ENCODE data around the gene RPSA.

DNA sequence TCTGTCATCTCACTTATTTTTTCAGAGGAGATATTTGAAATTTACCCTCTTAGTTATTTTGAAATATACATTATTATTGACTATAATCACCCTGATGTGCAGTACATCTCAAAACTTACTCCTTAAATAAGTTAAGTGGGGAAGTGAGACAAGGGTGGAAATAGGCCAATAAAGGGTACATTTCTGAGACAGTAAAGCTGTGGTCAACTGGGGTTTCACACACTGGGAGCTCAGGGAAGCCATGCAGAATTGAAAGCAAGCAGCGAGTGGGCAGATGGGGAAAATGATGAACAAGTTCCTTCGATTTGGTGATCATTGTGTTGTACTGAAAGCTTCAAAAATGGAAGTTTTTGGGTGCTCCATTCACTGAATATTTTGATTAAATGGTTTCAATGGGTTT, 39.4 kb downstream of the RPSA start:
- no peak for TF ChIP-seq ZNF114 (CRISPR knock-in tag; IDR thresholded peaks at IDR 0.05)
- TF ChIP-seq, protein P1, sequence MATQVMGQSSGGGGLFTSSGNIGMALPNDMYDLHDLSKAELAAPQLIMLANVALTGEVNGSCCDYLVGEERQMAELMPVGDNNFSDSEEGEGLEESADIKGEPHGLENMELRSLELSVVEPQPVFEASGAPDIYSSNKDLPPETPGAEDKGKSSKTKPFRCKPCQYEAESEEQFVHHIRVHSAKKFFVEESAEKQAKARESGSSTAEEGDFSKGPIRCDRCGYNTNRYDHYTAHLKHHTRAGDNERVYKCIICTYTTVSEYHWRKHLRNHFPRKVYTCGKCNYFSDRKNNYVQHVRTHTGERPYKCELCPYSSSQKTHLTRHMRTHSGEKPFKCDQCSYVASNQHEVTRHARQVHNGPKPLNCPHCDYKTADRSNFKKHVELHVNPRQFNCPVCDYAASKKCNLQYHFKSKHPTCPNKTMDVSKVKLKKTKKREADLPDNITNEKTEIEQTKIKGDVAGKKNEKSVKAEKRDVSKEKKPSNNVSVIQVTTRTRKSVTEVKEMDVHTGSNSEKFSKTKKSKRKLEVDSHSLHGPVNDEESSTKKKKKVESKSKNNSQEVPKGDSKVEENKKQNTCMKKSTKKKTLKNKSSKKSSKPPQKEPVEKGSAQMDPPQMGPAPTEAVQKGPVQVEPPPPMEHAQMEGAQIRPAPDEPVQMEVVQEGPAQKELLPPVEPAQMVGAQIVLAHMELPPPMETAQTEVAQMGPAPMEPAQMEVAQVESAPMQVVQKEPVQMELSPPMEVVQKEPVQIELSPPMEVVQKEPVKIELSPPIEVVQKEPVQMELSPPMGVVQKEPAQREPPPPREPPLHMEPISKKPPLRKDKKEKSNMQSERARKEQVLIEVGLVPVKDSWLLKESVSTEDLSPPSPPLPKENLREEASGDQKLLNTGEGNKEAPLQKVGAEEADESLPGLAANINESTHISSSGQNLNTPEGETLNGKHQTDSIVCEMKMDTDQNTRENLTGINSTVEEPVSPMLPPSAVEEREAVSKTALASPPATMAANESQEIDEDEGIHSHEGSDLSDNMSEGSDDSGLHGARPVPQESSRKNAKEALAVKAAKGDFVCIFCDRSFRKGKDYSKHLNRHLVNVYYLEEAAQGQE (IDR thresholded peaks at IDR 0.05; ENCODE audit: unreplicated experiment) = no peak
